Epithelial cell of prostate (primary cell): ENCODE results near the gene GART.
"Not testable (repeated sequence)": the region's sequence is repeated elsewhere in the genome, so short reads cannot be mapped to it uniquely, and the experiment has no call there.

Source experiments
- DNase-seq: peaks from one replicate; pipeline ENCODE4 v3.0.0-alpha.2; 2011; ENCODE audit warnings: low read depth, low spot score
- H3K27ac ChIP-seq: fragments of 450-650 bp; 2 replicates; pipeline ENCODE4 v1.5.1; 2017; ENCODE audit warnings: mild to moderate bottlenecking

Gene GART

GRCh38 chr21:33522297-33522952, 19.5 kb downstream of the GART start:
- no peak overlapping the region for H3K27ac ChIP-seq
- DNase-seq: no peak

- no peak overlapping the region for H3K27ac ChIP-seq
- no peak for DNase-seq
Measured at GRCh38 chr21:33518899-33519298, 23.0 kb downstream of the GART start.

- DNase-seq: no peak
- H3K27ac ChIP-seq: no peak overlapping the region
Measured at GRCh38 chr21:33514229-33514628, 27.7 kb downstream of the GART start.

GRCh38 chr21:33512481-33512880, 29.4 kb downstream of the GART start:
- DNase-seq: no peak
- no peak overlapping the region for H3K27ac ChIP-seq

- H3K27ac ChIP-seq: no peak overlapping the region
- DNase-seq: no peak
Measured at GRCh38 chr21:33511639-33512038, 30.3 kb downstream of the GART start.

- no peak for DNase-seq
- H3K27ac ChIP-seq: no peak overlapping the region
Measured at GRCh38 chr21:33510826-33511225, 31.1 kb downstream of the GART start.

GRCh38 chr21:33507003-33507402, 34.9 kb downstream of the GART start:
- DNase-seq, H3K27ac ChIP-seq: not testable (repeated sequence)

- no peak overlapping the region for H3K27ac ChIP-seq
- no peak for DNase-seq
Measured at GRCh38 chr21:33505833-33506232, 36.1 kb downstream of the GART start.

GRCh38 chr21:33496345-33496744, 45.6 kb downstream of the GART start:
- H3K27ac ChIP-seq: no peak overlapping the region
- no peak for DNase-seq

- no peak for DNase-seq
- H3K27ac ChIP-seq: no peak overlapping the region
Measured at GRCh38 chr21:33495743-33496142, 46.2 kb downstream of the GART start.

- no peak for DNase-seq
- H3K27ac ChIP-seq: no peak overlapping the region
Measured at GRCh38 chr21:33493756-33494155, 48.2 kb downstream of the GART start.

- DNase-seq: no peak
Measured at GRCh38 chr21:33492571-33492970, 49.3 kb downstream of the GART start.

GRCh38 chr21:33491373-33492102, 50.4 kb downstream of the GART start, which contains the start of gene DNAJC28:
Gene DNAJC28 (minus strand): TSS chr21:33491716. CDS start chr21:33489393, 2,323 bp downstream.
- H3K27ac ChIP-seq: peak within 1 kb of the TSS; percentile 36
- DNase-seq: peak; percentile 12

More at GRCh38 chr21:33492571-33492970, 49.3 kb downstream of the GART start:
- no peak overlapping the region for H3K27ac ChIP-seq

GRCh38 chr21:33490991-33491372, 50.9 kb downstream of the GART start:
- no peak for DNase-seq

GRCh38 chr21:33488936-33489335, 53.0 kb downstream of the GART start:
- no peak overlapping the region for H3K27ac ChIP-seq
- no peak for DNase-seq

More at GRCh38 chr21:33490991-33491372, 50.9 kb downstream of the GART start:
- peak overlapping the region; percentile 36 for H3K27ac ChIP-seq

- no peak overlapping the region for H3K27ac ChIP-seq
- no peak for DNase-seq
Measured at GRCh38 chr21:33487996-33488395, 53.9 kb downstream of the GART start.

GRCh38 chr21:33481314-33481943, 60.5 kb downstream of the GART start:
- no peak overlapping the region for H3K27ac ChIP-seq
- DNase-seq: no peak

GRCh38 chr21:33480481-33481103, 61.3 kb downstream of the GART start:
- H3K27ac ChIP-seq: peak overlapping the region; percentile 84
- DNase-seq: no peak

GRCh38 chr21:33479679-33480480, 62.0 kb downstream of the GART start, which contains the start of gene TMEM50B:
Gene TMEM50B (minus strand): TSS chr21:33479974. CDS start chr21:33468885, 11,089 bp downstream.
- DNase-seq: peak; percentile 79
- H3K27ac ChIP-seq: peak within 1 kb of the TSS; percentile 84
